Activated CD4-positive, alpha-beta memory T cell treated with anti-CD3 and anti-CD28 coated beads for 36 hours (primary cell): ENCODE data around the gene SNTB2. TPM values are rescaled to one million over a fixed set of nuclear protein-coding genes. Genes with fewer than 3 reads are reported as not detected.

Experiments used
- CTCF ChIA-PET: fragments of 350-600 bp; sonication (Branson Sonifier 250); formaldehyde crosslinking; loops from one replicate; lab custom pipeline; 2021; ENCODE audit warnings: antibody characterized with exemption, inconsistent platforms; lab: Charles Lee
- POLR2A ChIA-PET: fragments of 350-600 bp; sonication (Branson Sonifier 250); formaldehyde crosslinking; loops from one replicate; lab custom pipeline; 2021; ENCODE audit warnings: antibody characterized with exemption; lab: Charles Lee
- DNase-seq: peaks from one replicate; pipeline ENCODE4 v3.0.0-alpha.2; 2020
- H3K27ac Mint-ChIP-seq: one replicate; pipeline ENCODE4 v1.8.0; 2021; ENCODE audit warnings: mixed read lengths
- H3K27me3 Mint-ChIP-seq: one replicate; pipeline ENCODE4 v1.8.0; 2021; ENCODE audit warnings: mixed read lengths
- H3K36me3 Mint-ChIP-seq: one replicate; pipeline ENCODE4 v1.8.0; 2021; ENCODE audit warnings: mixed read lengths
- H3K4me1 Mint-ChIP-seq: one replicate; pipeline ENCODE4 v1.8.0; 2021; ENCODE audit warnings: low read depth, mixed read lengths
- H3K4me3 Mint-ChIP-seq: one replicate; pipeline ENCODE4 v1.8.0; 2021; ENCODE audit warnings: mild to moderate bottlenecking, mixed read lengths
- H3K9me3 Mint-ChIP-seq: one replicate; pipeline ENCODE4 v1.8.0; 2021; ENCODE audit warnings: mixed read lengths
- intact Hi-C: fragments of 100-400 bp; cut with micrococcal nuclease; formaldehyde crosslinking; loops from one replicate; pipeline ENCODE4 v1.15.1; 2023
- total RNA-seq, 2 experiments: library from RNA; stranded (reverse); gene quantifications; one replicate each; pipeline ENCODE4 v1.2.3, GENCODE V29; 2021

SNTB2 gene
- total RNA-seq, 2 experiments from 2014 or later, result 19.8 to 20.1 TPM

DNA sequence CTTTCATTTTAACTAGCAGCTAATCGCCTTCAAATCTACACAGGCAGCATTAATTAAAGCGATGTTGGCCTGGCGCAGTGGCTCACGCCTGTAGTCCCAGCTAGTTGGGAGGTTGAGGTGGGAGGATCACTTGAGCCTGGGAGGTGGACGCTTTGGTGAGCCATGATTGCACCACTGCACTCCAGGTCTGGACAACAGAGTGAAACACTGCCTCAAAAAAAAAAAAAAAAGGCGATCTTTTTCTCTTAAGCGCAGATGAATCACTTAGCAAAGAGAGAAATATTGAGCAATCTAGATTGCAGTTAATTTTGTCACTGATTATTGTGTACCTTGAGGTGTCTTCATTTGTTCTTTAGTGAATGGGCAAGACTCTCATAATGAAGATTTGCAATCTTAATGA lies 12.4 kb downstream of the SNTB2 start:
- intact Hi-C loops, result no loop called here

DNA sequence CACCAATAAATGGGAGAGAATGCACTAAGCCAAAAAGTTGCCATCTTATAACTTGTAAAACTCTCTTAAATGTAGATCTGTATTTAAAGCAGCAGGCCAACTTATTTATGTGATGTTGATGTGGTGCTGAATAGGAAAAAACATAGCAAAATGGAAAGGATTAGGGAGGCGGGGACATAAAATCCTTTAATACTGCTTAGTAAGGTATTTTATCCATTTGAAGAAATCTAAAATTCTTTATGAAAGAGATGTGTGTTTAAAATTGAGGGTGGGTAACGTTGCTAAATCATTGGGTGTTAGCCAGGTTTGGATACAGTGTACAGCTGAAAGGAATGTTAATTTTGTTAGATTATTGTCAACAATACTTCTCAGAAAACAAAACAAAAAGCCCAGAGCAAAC lies 14.3 kb downstream of the SNTB2 start:
- ChIA-PET POLR2A (no interaction called here), CTCF (no interaction called here)
- Mint-ChIP-seq H3K27ac (no peak overlapping the region), H3K9me3 (no peaks in the 10 kb centered on the region), H3K36me3 (no peaks in the 10 kb centered on the region), H3K4me1 (peaks cover 34% of the 10 kb centered on the region), H3K4me3 (no peak overlapping the region), H3K27me3 (no peaks in the 10 kb centered on the region)
- DNase-seq, result no peak
- intact Hi-C loops, result no loop called here

More for the DNA sequence above, 12.4 kb downstream of the SNTB2 start:
- POLR2A ChIA-PET, result no interaction called here
- no peak overlapping the region for H3K4me3 Mint-ChIP-seq
- H3K9me3 Mint-ChIP-seq, result no peaks in the 10 kb centered on the region
- no peak for DNase-seq
- no peak overlapping the region for H3K27ac Mint-ChIP-seq
- CTCF ChIA-PET, result no interaction called here
- H3K4me1 Mint-ChIP-seq, result peaks cover 25% of the 10 kb centered on the region
- no peaks in the 10 kb centered on the region for H3K27me3 Mint-ChIP-seq
- no peaks in the 10 kb centered on the region for H3K36me3 Mint-ChIP-seq

- Mint-ChIP-seq H3K27me3 (no peaks in the 10 kb centered on the region), H3K4me1 (peaks cover 33% of the 10 kb centered on the region), H3K4me3 (no peak overlapping the region), H3K36me3 (no peaks in the 10 kb centered on the region), H3K9me3 (no peaks in the 10 kb centered on the region), H3K27ac (no peak overlapping the region)
- no peak for DNase-seq
- ChIA-PET CTCF (no interaction called here), POLR2A (no interaction called here)
- intact Hi-C loops, result no loop called here
These were observed 14.8 kb downstream of the SNTB2 start for GRCh38 chr16:69201787-69202186.

GRCh38 chr16:69204172-69204571 lies 17.2 kb downstream of the SNTB2 start:
- CTCF ChIA-PET, result interaction anchor here (0.6 kb wide), 1 partner anchor 638 kb away, joined by 5 read pairs; no protein-coding TSS in a partner anchor
- intact Hi-C loops, result no loop called here

GRCh38 chr16:69209735-69210134 lies 22.8 kb downstream of the SNTB2 start:
- H3K9me3 Mint-ChIP-seq, result no peaks in the 10 kb centered on the region
- H3K4me1 Mint-ChIP-seq, result peaks cover 6% of the 10 kb centered on the region
- intact Hi-C loops, result no loop called here
- no peak overlapping the region for H3K27ac Mint-ChIP-seq
- H3K27me3 Mint-ChIP-seq, result no peaks in the 10 kb centered on the region
- ChIA-PET POLR2A (no interaction called here), CTCF (interaction anchor here (0.7 to 1.2 kb wide), 2 partner anchors 60 to 125 kb away, joined by 3 read pairs; no protein-coding TSS in a partner anchor)
- no peaks in the 10 kb centered on the region for H3K36me3 Mint-ChIP-seq
- DNase-seq, result no peak
- no peak overlapping the region for H3K4me3 Mint-ChIP-seq

More at GRCh38 chr16:69204172-69204571, 17.2 kb downstream of the SNTB2 start:
- Mint-ChIP-seq H3K9me3 (no peaks in the 10 kb centered on the region), H3K4me3 (no peak overlapping the region), H3K4me1 (peaks cover 26% of the 10 kb centered on the region), H3K27ac (peak overlapping the region; percentile 53), H3K36me3 (no peaks in the 10 kb centered on the region), H3K27me3 (no peaks in the 10 kb centered on the region)
- POLR2A ChIA-PET, result interaction anchor here (1.1 to 1.6 kb wide), 2 partner anchors 18 to 38 kb away, joined by 4 read pairs; partner anchors contain the start of gene SNTB2
- no peak for DNase-seq

DNA sequence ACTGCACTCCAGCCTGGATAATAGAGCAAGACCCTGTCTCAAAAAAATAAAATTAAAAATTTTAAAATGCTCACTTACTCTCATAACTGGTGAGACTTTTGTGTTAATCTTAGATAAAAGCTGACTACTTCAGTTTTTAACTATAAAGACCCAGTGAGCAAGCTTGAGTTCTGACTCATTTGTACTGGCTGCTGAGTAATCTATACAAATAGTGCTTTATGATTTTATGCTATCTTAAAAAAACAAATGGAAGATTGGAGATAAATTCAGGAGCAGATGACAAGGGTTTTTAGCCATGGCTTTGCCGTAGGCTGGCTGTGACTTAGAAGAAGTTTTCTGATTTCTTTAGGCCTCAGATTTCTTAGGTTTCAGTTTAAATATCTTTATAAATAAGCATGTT lies 30.5 kb downstream of the SNTB2 start:
- intact Hi-C loops, result loop anchor here (1.0 kb wide), 1 partner anchor 51 kb away; no protein-coding TSS in a partner anchor
- H3K27ac Mint-ChIP-seq, result no peak overlapping the region
- H3K36me3 Mint-ChIP-seq, result no peaks in the 10 kb centered on the region
- no peak for DNase-seq
- peaks cover 10% of the 10 kb centered on the region for H3K4me1 Mint-ChIP-seq
- no peak overlapping the region for H3K4me3 Mint-ChIP-seq
- CTCF ChIA-PET, result interaction anchor here (0.9 to 1.1 kb wide), 2 partner anchors 68 to 94 kb away, joined by 3 to 5 read pairs; no protein-coding TSS in a partner anchor
- POLR2A ChIA-PET, result interaction anchor here (1.3 kb wide), 1 partner anchor 31 kb away, joined by 3 read pairs; the partner anchor contains the start of gene SNTB2
- H3K27me3 Mint-ChIP-seq, result no peaks in the 10 kb centered on the region
- no peaks in the 10 kb centered on the region for H3K9me3 Mint-ChIP-seq

GRCh38 chr16:69219279-69219678 lies 32.3 kb downstream of the SNTB2 start:
- ChIA-PET CTCF (interaction anchor here (1.2 kb wide), 1 partner anchor 68 kb away, joined by 3 read pairs; no protein-coding TSS in a partner anchor), POLR2A (no interaction called here)
- Mint-ChIP-seq H3K27me3 (no peaks in the 10 kb centered on the region), H3K4me1 (peaks cover 13% of the 10 kb centered on the region), H3K9me3 (no peaks in the 10 kb centered on the region), H3K4me3 (no peak overlapping the region), H3K36me3 (peaks cover 1% of the 10 kb centered on the region), H3K27ac (no peak overlapping the region)
- no peak for DNase-seq
- intact Hi-C loops, result no loop called here

GRCh38 chr16:69223882-69224281 lies 36.9 kb downstream of the SNTB2 start:
- Mint-ChIP-seq H3K27ac (no peak overlapping the region), H3K4me1 (peaks cover 2% of the 10 kb centered on the region), H3K27me3 (no peaks in the 10 kb centered on the region), H3K9me3 (no peaks in the 10 kb centered on the region), H3K4me3 (no peak overlapping the region), H3K36me3 (peaks cover 1% of the 10 kb centered on the region)
- POLR2A ChIA-PET, result no interaction called here
- CTCF ChIA-PET, result interaction anchor here (0.6 kb wide), 1 partner anchor 257 kb away, joined by 3 read pairs; no protein-coding TSS in a partner anchor
- intact Hi-C loops, result no loop called here
- DNase-seq, result no peak

DNA sequence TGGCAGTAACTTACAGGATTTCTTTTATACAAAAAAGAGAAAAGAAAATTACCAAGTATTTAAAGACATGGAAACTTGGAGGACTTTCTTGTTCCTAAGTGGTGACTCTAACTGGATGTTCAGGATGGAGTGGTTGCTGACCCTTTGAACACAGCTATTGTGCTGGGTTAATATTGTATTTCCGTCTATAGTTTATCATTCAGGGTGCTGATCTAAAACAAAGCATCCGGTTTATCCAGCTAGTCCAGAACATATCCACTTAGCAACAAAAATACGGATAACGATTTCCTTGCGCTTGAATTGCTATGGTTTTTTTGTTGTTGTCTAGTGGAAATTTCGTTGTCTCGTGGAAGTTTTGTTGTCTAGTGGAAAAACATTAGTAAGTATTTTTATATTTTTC lies 38.2 kb downstream of the SNTB2 start:
- Mint-ChIP-seq H3K9me3 (no peaks in the 10 kb centered on the region), H3K27ac (no peak overlapping the region), H3K36me3 (peaks cover 1% of the 10 kb centered on the region), H3K4me1 (peaks cover 2% of the 10 kb centered on the region), H3K27me3 (no peaks in the 10 kb centered on the region), H3K4me3 (no peak overlapping the region)
- CTCF ChIA-PET, result no interaction called here
- DNase-seq, result no peak
- POLR2A ChIA-PET, result no interaction called here
- intact Hi-C loops, result no loop called here

GRCh38 chr16:69233124-69233523 lies 46.2 kb downstream of the SNTB2 start:
- CTCF ChIA-PET, result no interaction called here

DNA sequence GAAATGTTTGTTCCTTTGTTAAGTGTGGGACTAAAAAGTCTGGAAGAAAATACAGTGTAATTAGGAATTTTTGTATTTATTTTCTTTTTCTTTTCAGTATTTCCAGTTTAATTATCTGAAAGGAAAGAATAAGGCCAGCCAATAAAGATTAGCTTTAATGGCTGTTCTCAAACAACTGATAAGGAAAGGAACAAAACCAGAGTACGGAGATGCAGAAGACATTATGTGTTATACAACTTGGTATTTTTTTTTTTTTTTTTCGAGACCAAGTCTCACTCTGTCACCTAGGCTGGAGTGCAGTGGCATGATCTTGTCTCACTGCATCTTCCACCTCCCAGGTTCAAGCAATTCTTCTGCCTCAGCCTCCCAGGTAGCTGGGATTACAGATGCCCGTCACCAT lies 47.5 kb downstream of the SNTB2 start:
- Mint-ChIP-seq H3K4me3 (no peak overlapping the region), H3K9me3 (no peaks in the 10 kb centered on the region), H3K27me3 (no peaks in the 10 kb centered on the region), H3K36me3 (no peaks in the 10 kb centered on the region), H3K4me1 (no peaks in the 10 kb centered on the region), H3K27ac (no peak overlapping the region)
- intact Hi-C loops, result no loop called here
- ChIA-PET POLR2A (no interaction called here), CTCF (no interaction called here)
- DNase-seq, result no peak

More at GRCh38 chr16:69233124-69233523, 46.2 kb downstream of the SNTB2 start:
- Mint-ChIP-seq H3K36me3 (no peaks in the 10 kb centered on the region), H3K4me1 (no peaks in the 10 kb centered on the region), H3K4me3 (no peak overlapping the region), H3K9me3 (no peaks in the 10 kb centered on the region), H3K27ac (no peak overlapping the region), H3K27me3 (no peaks in the 10 kb centered on the region)
- no peak for DNase-seq
- POLR2A ChIA-PET, result no interaction called here
- intact Hi-C loops, result no loop called here

DNA sequence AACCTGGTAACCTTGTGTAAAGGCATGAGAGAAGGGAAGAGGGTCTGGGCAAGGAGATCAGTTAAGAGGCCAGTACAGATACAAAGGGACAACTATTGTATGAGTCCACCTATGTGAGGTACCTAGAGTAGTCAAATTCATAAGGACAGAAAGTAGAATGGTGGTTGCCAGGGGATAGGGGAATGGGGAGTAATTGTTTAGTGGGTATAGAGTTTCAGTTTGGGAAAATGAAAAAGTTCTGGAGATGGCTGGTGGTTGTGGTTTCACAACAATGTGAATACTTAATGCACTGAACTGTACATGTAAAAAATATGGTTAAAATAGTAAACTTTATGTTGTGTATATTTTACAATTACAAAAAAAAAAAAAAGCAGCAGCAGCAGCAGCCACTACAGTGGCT lies 49.4 kb downstream of the SNTB2 start:
- ChIA-PET POLR2A (no interaction called here), CTCF (no interaction called here)
- H3K4me1 Mint-ChIP-seq, result peaks cover 6% of the 10 kb centered on the region
- intact Hi-C loops, result no loop called here
- H3K36me3 Mint-ChIP-seq, result no peaks in the 10 kb centered on the region
- H3K27me3 Mint-ChIP-seq, result no peaks in the 10 kb centered on the region
- H3K9me3 Mint-ChIP-seq, result no peaks in the 10 kb centered on the region
- no peak overlapping the region for H3K27ac Mint-ChIP-seq
- no peak for DNase-seq
- no peak overlapping the region for H3K4me3 Mint-ChIP-seq

DNA sequence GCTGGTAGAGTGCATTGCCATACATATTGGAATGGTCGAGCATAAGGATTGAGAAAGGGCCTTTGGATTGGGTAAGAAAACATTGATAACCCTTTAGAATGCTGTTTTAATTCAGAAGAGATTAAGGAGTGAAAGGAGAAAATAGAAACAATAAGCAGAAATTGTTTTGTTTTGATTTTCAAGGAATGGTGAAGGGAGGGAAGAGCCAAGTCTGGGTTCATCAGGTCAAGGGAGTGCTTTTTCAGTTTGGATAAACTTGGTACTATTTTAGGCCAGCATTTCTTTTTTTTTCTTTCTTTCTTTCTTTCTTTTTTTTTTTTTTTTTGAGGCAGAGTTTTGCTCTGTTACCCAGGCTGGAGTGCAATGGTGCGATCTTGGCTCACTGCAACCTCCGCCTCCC lies 50.3 kb downstream of the SNTB2 start:
- intact Hi-C loops, result no loop called here
- DNase-seq, result no peak
- ChIA-PET CTCF (no interaction called here), POLR2A (no interaction called here)
- no peak overlapping the region for H3K27ac Mint-ChIP-seq
- no peaks in the 10 kb centered on the region for H3K36me3 Mint-ChIP-seq
- H3K4me1 Mint-ChIP-seq, result peaks cover 6% of the 10 kb centered on the region
- H3K27me3 Mint-ChIP-seq, result no peaks in the 10 kb centered on the region
- H3K9me3 Mint-ChIP-seq, result no peaks in the 10 kb centered on the region
- no peak overlapping the region for H3K4me3 Mint-ChIP-seq
